GM21515 (cell line): Measurements from ENCODE around the gene PRR19.

Experiments
- ATAC-seq: cut with Tn5 transposase; IDR thresholded peaks from one replicate; pipeline ENCODE4 v1.9.1; 2021; ENCODE audit not compliant: unreplicated experiment

Gene PRR19

DNA sequence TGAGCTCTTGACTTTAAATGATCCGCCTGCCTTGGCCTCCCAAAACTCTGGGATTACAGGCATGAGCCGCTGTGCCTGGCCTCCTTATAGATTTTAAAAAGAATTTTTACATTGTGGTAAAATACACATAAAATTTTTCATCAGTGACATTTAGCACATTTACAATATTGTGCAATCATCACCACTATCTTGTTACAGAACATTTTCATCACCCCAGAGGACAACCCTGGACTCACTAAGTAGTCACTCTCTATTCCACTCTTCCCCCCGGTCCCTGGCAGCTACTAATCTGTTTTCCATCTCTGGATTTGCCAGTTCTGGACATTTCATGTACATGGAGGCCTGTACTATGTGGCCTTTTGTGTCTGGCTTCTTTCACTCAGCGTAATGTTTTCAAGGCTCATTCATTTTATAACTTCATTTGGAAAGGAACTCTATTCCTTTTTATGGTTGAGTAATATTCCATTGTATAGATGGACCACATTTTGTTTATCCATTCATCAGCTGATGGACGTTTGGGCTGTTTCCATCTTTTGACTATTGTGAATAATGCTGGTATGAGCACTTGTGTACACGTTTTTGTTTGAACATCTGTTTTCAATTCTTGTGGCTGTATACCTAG is 43.4 kb downstream of the PRR19 start:
- ATAC-seq, result no peak

DNA sequence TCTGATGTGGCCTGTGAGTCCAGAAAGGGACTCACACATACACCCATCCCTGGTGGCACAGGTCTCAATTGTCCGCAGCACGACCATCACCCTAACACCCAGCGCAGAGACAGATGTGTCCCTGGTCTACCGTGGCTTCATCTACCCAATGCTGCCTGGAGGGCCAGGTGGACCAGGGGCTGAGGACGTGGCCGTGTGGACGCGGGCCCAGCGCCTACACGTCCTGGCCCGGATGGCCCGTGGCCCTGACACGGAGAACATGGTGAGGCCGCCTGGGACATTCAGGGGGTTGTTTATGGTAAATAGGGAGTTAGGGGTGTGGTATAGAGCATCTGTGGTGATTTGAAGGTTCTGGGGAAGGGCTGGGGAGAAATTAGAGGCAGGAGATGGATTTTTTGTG is 46.3 kb downstream of the PRR19 start:
- no peak for ATAC-seq

DNA sequence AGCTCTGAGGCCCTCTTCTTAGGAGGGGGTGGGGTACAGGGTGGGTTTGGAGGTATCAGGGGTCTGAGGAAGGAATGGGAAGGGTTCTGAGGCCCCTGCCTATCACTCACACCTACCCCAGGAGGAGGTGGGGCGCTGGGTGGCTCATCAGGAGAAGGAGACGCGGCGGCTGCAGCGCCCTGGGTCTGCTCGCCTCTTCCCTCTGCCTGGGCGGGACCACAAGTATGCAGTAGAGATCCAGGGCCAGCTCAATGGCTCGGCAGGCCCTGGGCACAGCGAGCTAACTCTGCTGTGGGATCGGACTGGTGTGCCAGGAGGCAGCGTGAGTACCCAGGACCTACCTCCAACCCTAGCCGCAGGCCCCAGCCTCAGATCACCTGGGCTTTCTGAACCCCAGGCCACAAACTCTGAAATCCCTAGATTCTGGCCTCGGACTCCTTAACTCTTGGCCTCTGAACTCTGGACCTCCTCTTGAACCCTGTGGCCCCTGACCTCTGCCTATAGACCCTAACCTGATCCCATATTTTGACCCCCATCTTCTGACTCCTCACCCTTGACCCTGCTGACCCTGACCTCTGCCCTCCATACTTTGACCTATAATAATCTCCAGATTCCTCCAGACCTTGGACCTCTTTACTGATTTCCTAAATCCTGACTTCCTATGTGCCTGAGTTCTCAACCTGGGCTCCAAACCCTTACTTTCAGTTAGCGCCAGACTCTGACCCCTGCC is 47.6 kb downstream of the PRR19 start:
- ATAC-seq, result no peak

DNA sequence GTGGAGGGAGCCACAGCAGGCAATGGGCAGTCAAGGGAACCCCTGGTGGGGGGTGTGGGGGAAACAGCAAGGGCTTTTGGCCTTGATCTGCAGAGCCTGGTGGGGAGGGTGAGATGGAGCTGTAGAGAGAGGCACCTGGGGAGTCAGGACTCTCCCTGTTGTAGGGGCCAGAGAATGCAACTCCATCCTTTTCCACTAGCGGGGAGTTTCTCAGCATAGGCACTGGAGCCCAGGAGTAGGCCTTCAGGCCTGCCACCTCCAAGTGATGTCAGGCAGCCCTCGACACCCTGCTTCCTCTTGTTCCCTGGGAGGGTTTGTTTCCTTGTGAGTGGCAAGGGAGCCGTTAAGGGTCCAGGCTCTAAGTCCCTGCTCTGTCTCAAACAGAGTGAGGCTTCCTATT is 48.5 kb downstream of the PRR19 start:
- ATAC-seq, result no peak

DNA sequence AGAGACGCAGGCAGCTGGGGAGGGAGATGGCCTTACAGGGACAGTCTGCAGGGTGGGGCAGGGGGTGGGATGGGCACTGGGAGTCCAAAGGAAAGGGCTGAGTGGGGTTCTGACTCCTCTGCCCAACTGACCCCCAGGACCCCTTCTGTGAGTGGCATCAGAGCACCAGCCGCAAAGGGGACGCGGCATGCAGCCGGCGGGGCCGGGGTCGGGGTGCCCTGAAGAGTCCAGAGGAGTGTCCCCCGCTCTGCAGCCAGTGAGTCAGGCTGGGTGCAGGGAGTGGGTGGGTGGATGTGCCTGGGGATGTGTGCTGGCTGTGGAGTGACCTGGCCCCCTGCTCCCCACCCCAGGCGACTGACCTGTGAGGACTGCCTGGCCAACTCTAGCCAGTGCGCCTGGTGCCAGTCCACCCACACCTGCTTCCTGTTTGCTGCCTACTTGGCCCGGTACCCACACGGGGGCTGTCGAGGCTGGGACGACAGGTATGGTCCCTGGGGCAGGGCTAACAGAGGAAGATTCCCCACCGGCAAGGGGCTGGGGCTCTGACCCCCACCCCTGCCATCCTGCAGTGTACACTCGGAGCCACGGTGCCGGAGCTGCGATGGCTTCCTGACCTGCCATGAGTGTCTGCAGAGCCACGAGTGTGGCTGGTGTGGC is 49.3 kb downstream of the PRR19 start:
- no peak for ATAC-seq

DNA sequence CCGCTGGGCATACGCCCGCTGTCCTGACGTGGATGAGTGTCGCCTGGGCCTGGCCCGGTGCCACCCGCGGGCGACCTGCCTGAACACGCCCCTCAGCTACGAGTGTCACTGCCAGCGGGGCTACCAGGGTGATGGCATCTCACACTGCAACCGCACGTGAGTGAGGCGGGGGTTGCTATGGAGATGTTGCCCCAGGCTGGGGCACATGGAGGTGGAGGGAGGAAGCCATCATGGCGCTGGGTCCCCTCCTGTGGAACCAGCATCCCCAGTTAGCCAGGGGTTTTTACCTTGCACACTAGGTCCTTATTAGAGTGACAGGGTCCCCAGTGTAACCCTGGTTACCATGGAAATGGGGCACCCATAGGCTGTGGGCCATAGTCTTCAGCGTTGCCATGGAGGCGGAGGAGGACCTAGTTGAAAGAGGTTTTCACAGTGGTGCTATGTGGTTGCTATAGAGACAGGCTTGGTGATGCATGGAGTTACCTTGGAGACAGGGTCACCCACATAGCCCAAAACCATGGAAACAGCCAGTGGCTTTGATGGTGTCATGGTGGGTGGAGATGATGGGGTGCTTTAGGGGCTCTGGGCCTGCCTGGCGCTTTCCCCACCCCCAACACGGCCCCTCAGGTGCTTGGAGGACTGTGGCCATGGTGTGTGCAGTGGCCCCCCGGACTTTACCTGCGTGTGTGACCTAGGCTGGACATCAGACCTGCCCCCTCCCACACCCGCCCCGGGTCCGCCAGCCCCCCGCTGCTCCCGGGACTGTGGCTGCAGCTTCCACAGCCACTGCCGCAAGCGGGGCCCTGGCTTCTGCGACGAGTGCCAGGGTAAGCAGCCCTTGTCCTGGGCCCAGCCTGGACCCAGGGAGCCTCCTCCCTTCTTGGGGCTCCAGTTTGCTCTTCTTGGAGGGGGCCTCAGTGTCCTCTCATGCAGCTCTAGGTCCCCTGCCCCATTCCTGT is 50.6 kb downstream of the PRR19 start:
- ATAC-seq, result no peak

DNA sequence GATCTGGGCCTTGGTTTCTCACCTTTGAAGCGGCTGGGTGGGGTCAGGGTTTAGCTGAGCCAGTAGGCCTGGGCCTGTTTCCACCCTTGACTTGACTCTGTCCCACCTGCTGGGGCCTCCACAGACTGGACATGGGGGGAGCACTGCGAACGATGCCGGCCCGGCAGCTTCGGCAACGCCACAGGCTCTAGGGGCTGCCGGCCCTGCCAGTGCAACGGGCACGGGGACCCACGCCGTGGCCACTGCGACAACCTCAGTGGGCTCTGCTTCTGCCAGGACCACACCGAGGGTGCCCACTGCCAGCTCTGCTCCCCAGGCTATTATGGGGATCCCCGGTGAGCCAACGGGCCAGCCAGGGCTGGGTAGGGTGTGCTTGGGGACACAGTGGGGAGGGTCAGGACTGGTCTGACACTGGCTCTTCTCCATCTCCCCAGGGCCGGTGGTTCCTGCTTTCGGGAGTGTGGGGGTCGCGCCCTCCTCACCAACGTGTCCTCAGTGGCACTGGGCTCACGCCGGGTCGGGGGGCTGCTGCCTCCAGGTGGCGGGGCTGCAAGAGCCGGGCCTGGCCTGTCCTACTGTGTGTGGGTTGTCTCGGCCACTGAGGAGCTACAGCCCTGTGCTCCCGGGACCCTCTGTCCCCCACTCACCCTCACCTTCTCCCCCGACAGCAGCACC is 51.5 kb downstream of the PRR19 start:
- no peak for ATAC-seq

DNA sequence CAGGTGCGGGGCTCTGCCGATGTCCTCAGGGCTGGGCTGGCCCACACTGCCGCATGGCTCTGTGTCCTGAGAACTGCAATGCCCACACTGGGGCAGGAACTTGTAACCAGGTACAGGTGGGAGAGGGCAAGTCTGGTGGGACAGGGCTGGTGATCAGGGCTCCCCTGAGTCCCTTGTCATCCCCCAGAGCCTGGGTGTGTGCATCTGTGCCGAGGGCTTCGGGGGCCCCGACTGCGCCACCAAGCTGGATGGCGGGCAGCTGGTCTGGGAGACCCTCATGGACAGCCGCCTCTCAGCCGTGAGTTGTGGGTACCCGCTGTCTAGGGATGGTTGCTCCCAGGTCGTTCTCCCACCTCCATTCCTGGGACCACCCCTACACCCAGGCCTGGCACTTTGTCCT is 54.0 kb downstream of the PRR19 start:
- ATAC-seq, result no peak

DNA sequence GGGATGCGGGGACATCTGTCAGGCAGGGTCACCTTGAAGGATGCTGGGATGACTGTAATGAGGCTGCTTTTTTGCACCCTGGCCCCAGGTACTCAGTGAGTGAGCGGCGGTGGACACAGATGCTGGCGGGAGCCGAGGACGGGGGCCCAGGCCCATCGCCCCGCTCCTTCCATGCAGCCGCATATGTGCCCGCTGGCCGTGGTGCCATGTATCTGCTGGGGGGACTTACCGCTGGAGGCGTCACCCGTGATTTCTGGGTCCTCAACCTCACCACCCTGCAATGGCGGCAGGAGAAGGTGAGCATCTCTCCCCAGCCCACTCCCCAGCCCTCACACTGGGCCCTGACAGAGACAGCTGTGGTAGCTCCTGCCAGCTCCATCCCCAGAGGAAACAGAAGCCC is 54.8 kb downstream of the PRR19 start:
- no peak for ATAC-seq

DNA sequence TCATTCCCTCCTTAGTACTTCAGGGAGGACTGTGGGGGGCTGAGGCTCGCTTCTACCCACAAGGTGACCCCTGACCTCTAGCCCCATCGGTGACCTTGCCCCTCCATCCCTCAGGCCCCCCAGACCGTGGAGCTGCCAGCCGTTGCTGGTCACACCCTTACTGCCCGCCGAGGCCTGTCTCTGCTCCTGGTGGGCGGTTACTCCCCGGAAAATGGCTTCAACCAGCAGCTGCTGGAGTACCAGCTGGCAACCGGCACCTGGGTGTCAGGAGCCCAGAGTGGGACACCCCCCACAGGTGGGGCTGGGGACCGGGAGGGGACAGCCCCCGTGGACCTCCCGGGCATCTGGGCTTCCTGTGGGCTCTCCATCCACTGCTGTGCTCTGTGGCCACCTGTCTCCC is 55.4 kb downstream of the PRR19 start:
- ATAC-seq, result no peak
